GM19035 (cell line): ENCODE data around the gene GUCD1.

Experiments used
- ATAC-seq: cut with Tn5 transposase; IDR thresholded peaks from one replicate; pipeline ENCODE4 v1.9.1; 2021; ENCODE audit not compliant: unreplicated experiment

The GUCD1 gene

GRCh38 chr22:24590596-24591173, 35.7 kb upstream of the GUCD1 start:
- ATAC-seq, result no peak

GRCh38 chr22:24589518-24590030, 34.6 kb upstream of the GUCD1 start:
- ATAC-seq, result no peak

- no peak for ATAC-seq
Measured at GRCh38 chr22:24588757-24589481, 34.0 kb upstream of the GUCD1 start.

GRCh38 chr22:24588381-24588756, 33.4 kb upstream of the GUCD1 start:
- ATAC-seq, result no peak

- ATAC-seq, result no peak
Measured at GRCh38 chr22:24587948-24588347, 33.0 kb upstream of the GUCD1 start.

- no peak for ATAC-seq
Measured at GRCh38 chr22:24587251-24587650, 32.3 kb upstream of the GUCD1 start.

GRCh38 chr22:24585927-24586546, 31.1 kb upstream of the GUCD1 start:
- no peak for ATAC-seq

GRCh38 chr22:24585461-24585860, 30.5 kb upstream of the GUCD1 start:
- no peak for ATAC-seq

- ATAC-seq, result no peak
Measured at GRCh38 chr22:24584871-24585411, 30.0 kb upstream of the GUCD1 start.

GRCh38 chr22:24584166-24584790, 29.3 kb upstream of the GUCD1 start:
- ATAC-seq, result no peak

GRCh38 chr22:24583221-24584165, 28.6 kb upstream of the GUCD1 start:
- no peak for ATAC-seq

GRCh38 chr22:24582056-24582814, 27.3 kb upstream of the GUCD1 start:
- no peak for ATAC-seq

GRCh38 chr22:24580276-24580675, 25.3 kb upstream of the GUCD1 start:
- ATAC-seq, result no peak

- ATAC-seq, result no peak
Measured at GRCh38 chr22:24579258-24579601, 24.3 kb upstream of the GUCD1 start.

GRCh38 chr22:24578355-24579257, 23.7 kb upstream of the GUCD1 start:
- ATAC-seq, result no peak

- no peak for ATAC-seq
Measured at GRCh38 chr22:24576778-24577177, 21.8 kb upstream of the GUCD1 start.

GRCh38 chr22:24571266-24571665, 16.3 kb upstream of the GUCD1 start:
- ATAC-seq, result no peak

- ATAC-seq, result no peak
Measured at GRCh38 chr22:24567668-24568067, 12.7 kb upstream of the GUCD1 start.
